ENCODE results near the gene PRKAR1B.

PRKAR1B gene

DNA sequence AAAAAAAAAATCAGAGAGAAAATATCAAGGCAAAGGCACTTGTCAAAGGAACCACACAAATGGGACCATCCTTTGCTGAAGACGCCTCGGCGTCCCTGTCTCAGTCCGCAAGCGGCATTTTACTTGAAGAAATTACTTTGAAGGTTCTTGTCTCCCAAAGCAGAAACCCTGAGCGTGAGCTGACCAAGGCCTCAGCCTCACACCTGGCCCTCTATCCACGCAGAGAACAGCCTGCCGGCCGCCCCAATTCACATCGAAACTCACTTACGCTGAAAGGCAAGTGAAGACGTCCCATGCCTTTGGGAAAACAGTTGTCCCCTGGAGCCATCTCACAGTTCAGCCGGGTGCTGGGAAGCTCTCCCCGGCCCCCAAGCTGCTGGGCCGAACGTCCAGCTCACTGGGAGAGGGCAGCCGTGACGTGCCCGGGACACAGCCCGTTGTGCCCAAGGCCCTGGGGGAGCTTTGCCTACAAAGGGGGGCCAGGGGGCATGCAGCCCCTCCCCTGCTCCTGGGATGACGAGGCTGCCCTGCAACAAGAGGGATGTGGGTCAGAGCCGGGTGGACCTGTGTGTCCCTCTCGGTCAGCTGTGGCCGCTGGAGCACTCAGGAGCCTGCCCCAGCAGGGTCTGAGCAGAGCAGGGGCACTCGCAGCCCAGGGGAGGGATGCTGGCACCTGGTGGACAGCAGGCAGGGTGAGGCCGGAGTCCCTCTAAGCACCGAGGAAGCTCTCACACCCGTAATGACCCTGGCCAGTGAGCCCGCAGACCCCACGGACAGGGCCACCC is 157.8 kb downstream of the PRKAR1B start:
- no peak for DNase-seq (ENCODE audit: low read depth)
- no peak overlapping the region for H3K4me3 ChIP-seq (ENCODE audit: low read length)
- TF ChIP-seq, protein P1, sequence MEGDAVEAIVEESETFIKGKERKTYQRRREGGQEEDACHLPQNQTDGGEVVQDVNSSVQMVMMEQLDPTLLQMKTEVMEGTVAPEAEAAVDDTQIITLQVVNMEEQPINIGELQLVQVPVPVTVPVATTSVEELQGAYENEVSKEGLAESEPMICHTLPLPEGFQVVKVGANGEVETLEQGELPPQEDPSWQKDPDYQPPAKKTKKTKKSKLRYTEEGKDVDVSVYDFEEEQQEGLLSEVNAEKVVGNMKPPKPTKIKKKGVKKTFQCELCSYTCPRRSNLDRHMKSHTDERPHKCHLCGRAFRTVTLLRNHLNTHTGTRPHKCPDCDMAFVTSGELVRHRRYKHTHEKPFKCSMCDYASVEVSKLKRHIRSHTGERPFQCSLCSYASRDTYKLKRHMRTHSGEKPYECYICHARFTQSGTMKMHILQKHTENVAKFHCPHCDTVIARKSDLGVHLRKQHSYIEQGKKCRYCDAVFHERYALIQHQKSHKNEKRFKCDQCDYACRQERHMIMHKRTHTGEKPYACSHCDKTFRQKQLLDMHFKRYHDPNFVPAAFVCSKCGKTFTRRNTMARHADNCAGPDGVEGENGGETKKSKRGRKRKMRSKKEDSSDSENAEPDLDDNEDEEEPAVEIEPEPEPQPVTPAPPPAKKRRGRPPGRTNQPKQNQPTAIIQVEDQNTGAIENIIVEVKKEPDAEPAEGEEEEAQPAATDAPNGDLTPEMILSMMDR (conservative IDR thresholded peaks at IDR 0.05; ENCODE audit: low read depth, low read length) = no peak

DNA sequence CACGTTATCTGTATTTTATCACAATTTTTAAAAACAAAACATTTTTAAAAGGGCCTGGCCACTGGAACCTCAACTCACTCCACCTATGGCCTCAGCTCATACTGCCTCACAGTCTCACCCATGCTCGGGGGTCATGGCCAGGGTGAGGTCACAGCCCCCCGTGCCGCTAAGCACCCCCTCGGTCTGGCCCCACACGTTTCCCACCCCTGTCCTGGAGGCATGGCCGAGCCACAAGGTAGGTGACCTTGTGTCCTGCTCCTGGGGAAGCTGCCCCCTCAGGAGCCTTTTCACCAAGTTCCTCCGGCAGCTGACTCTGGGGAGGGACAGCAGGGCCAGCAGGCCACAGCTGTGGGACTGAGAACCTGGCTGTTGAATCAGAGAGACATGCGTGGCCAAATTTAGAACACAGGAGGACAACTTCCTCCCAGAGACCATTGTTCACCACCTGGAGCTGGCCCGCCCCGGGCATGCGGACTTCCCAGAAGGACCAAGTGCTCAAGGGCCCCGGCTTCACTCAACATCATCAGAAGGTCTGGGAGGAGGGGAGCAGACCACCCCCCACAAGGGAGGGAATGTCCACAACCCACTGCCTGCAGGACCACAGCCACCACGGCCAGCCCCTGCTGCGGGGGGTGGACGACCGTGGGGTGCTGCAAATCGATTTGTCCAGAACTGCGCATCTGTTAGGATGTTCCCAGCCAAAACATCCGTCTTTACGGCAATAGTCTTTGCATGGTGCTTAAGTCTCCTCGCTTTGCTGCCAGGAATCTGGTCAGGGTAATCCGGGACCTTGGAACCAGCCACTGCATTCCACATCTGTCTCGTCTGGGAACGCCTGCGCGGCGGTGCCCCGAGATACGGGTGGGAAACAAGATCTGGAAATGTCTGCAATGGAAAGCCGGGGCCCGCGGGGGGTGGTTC is 158.8 kb downstream of the PRKAR1B start:
- no peak for DNase-seq (ENCODE audit: low read depth)
- no peak overlapping the region for H3K4me3 ChIP-seq (ENCODE audit: low read length)
- TF ChIP-seq, protein P1 (conservative IDR thresholded peaks at IDR 0.05; ENCODE audit: low read depth, low read length) = no peak

DNA sequence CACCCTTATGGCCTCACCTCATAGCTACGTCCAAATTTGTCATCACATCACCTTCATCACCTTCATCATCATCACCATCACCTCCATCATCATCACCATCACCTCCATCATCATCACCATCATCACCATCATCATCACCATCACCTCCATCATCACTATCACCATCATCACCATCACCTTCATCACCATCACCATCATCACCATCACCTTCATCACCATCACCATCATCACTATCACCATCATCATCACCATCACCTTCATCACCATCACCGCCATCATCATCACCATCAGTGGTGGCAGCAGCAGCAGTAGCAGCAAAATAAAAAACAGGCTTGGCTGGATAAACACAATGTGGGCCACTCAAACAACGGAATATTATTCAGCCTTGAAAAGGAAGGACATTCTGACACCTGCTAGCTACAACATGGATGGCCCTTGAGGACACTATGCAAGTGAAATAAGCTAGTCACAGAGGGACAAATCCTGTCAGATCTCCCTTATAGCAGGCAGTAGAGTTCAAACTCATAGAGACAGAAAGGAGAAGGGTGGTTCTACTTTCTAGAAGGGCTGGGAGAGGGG is 159.7 kb downstream of the PRKAR1B start:
- no peak for DNase-seq (ENCODE audit: low read depth)
- TF ChIP-seq, protein P1 (conservative IDR thresholded peaks at IDR 0.05; ENCODE audit: low read depth, low read length) = no peak
- H3K4me3 ChIP-seq (ENCODE audit: low read length) = no peak overlapping the region

DNA sequence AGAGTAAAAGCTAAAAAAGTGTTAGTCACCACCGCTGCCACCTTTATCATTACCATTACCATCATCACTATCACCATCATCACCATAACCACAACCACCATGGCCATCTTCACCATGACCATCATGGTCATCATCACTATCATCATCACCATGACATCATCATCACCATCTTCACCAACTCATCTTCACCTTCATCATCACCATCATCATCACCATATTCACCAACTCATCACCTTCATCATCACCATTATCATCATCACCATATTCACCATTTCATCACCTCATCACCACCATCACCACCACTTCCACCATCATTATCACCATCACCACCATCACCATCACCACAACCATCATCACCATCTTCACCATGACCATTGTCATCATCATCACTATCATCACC is 161.0 kb downstream of the PRKAR1B start:
- DNase-seq (ENCODE audit: low read depth) = no peak
- TF ChIP-seq, protein P1 (conservative IDR thresholded peaks at IDR 0.05; ENCODE audit: low read depth, low read length) = no peak
- H3K4me3 ChIP-seq (ENCODE audit: low read length) = no peak overlapping the region

DNA sequence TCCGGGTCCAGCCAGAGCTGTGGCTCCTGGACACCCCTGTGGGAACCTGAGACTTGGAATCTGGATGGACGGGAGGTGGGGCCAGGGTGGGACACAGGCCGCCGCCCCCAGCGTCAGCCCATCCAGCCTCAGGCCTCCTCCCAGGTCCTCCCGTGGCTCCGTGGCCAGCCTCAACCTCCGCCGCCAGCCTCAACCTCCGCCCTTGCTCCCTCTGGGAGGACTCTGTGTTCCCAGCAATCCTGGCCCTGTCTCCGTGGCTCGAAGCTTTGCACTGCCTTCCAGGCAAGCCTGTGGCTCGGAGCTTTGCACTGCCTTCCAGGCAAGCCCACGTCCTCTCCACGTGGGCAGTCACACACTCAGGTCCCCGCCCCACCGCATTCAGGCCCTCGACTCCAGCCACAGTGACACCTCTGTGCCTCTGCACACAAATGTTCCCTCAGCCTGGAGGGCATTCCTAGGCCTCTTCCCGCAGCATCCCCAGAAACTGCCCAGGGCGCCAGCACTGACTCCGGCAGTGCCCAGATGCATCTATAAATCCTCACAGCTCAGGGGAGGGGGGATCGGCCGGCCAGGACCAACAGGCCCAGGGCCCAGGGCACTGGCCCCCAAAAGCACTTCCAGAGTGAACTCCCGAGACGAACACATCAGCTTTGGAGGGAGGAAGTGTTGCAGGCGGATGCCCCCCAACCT is 162.8 kb downstream of the PRKAR1B start:
- no peak for DNase-seq (ENCODE audit: low read depth)
- no peak overlapping the region for H3K4me3 ChIP-seq (ENCODE audit: low read length)
- TF ChIP-seq, protein P1 (conservative IDR thresholded peaks at IDR 0.05; ENCODE audit: low read depth, low read length) = no peak

DNA sequence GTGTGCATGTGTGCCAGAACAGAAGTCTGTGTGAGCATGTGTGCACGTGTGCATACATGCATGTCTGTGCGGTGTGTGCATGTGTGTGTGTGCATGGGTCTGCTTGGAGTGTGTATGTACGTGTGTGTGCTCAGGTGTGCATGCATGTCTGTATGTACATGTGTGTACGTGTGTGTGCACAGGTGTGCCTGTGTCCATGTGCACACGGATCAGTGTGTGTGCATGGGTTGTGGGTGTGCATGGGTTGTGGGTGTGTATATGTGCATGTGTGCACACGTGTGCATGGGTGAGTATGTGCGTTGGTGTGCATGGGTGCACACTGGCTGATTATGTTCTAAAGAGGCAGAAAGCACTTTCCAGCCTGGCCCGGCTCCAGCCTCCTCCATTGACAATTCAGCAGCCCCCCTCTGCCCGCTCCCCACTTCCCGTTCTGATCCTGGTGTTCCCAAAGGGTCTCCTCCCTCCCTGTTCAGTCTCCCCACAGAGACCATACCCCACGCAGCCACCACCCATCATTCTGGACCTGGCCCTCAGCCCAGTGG is 163.4 kb downstream of the PRKAR1B start:
- no peak for DNase-seq (ENCODE audit: low read depth)
- TF ChIP-seq, protein P1 (conservative IDR thresholded peaks at IDR 0.05; ENCODE audit: low read depth, low read length) = no peak
- H3K4me3 ChIP-seq (ENCODE audit: low read length) = no peak overlapping the region
